HG03460 (cell line): ENCODE measurements around the gene PLA2R1.
"Not testable (repeated sequence)": the region's sequence is repeated elsewhere in the genome, so short reads cannot be mapped to it uniquely, and the experiment has no call there.

ENCODE experiments used
- ATAC-seq: cut with Tn5 transposase; IDR thresholded peaks from one replicate; pipeline ENCODE4 v1.9.1; 2021; ENCODE audit not compliant: unreplicated experiment

PLA2R1 gene

DNA sequence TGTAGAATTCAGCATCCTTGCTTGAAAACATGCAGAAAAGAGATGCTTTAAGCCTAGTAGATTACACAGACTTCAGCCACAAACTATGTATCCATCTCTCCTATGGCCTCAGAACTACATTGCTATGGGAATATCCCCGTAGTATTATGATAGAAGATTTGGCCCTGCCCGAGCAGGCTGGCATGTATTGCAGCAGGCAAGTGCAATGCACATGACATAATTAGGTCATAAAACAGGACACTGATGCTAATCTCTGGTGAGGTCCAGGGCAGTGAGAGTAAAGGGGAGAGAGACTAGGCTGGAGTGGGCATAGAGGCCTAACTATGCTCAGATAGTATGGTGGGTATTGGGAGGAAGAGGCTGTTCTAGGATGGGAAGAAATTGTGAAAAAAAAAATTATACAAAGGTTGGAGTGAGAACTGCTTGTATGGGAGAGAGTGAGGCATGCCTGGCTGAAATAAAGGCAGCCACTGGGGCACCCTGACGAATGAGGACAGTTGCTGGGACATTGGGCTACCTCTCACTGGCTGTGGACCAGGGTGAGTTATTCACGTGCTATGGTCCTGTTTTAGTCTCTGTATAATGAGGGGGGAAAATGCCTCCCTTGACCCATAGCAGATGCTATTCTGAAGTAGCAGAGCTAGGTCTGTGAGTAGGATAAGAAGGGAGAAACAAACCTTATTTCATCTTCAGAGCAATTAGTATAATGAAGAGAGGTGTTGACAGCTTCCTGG lies 1.6 kb upstream of the PLA2R1 start:
- ATAC-seq, result no peak

DNA sequence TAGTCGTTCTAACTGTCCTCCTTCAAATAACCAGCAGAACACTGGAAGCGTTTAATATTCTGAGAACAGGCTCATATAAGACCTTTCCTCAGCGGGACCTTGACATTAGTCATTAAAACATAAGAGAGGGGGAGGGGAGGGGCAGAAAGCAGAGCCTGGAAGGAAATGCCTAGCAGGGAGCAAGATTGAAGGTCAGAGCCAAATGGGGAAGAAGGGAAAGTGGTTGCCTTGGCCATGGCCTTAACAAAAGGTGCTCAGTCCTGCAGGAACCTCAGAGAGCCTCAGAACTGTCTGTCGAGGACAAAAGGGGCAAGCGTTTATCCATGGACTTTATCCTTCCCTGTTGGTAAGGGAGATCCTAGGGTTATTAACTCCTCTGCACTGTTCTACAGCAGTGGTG lies 856 bp upstream of the PLA2R1 start:
- ATAC-seq, result no peak

DNA sequence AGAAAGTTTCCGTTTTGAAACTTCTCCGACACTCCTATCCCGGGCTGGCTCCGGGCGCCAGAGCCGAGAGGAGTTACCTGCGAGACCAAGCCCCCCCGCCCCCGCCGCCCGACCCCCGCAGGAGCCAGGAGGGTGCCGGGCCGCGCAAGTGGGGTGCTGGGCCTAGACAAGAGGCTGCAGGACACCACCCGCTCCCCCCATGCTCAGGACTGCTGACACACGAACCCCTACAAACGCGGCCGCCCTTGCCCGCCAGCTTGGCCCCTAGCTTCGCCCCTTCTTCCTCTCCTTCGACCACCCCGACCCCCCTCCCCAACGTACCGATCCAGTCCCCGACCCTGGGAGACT lies 497 bp downstream of the PLA2R1 start:
- no peak for ATAC-seq

DNA sequence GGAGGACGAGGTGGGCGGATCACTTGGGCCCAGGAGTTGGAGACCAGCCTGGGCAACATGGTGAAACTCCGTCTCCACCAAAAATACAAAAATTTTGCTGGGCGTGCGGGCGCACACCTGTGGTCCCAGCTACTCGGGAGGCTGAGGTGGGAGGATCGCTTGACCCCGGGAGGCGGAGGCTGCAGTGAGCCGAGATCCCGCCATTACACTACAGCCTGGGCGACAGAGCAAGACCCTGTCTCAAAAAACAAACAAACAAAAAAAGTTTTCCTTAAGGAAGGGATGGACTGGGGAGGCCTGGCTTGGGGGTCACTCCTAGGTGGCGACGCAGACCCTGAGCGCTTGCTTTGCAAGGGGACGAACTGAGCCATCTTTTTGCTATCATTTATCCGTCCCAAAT lies 882 bp downstream of the PLA2R1 start:
- ATAC-seq, result no peak

DNA sequence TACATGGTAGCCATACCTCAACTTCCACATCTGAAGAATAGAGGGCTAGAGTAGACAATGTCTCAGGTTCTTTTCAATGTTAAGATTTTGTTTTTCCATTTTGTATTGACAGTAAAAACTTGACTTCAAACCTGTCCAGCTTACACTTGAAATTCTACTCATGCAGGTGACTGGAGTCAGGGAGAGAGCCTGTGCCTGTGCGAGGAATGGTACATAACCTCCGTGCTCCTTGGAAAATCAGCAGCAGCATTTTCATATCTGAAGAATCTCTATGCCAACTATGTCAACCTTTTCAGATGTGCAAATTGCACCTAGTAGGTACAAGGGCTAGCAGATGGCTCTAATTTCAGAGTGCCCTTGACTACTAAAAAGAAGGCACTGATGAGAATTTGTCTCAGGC lies 2.1 kb downstream of the PLA2R1 start:
- no peak for ATAC-seq

DNA sequence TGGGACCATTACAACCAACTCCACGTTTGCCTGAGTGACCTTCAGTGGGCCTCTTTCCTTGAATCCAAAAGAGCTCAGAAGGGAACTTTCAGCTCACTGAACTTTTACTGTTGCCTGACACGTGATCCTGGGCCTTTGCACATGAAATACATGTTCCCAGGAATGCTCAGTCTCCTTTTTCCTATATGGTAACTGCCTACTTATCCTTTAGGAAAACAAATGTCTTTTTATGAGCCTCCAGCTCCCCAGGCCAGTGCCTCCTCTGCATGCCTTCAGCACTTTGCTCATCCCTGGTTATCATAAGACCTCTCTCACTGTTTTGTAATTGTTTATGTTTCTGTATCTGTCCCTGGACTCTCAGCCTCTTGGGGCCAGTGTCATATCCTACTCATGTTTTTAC lies 5.1 kb downstream of the PLA2R1 start:
- ATAC-seq, result no peak

DNA sequence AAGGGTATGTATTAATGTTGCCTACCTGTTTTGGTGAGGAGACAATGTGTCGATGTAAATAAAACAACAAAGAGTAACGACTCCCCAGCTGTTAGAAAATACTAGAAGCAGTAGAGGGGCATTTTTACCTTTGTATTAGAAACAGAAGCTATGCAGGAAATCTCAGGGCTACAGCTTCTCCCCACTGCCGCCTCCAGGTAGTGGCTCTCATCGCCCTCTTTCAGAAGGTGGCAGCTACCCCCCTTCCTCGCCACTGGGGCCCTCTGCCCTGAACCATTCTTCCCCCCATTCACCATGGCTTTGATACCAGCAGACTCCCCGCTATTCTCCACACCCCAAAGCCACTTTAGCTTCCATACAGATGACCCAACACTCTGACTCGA lies 6.7 kb downstream of the PLA2R1 start:
- ATAC-seq, result no peak

DNA sequence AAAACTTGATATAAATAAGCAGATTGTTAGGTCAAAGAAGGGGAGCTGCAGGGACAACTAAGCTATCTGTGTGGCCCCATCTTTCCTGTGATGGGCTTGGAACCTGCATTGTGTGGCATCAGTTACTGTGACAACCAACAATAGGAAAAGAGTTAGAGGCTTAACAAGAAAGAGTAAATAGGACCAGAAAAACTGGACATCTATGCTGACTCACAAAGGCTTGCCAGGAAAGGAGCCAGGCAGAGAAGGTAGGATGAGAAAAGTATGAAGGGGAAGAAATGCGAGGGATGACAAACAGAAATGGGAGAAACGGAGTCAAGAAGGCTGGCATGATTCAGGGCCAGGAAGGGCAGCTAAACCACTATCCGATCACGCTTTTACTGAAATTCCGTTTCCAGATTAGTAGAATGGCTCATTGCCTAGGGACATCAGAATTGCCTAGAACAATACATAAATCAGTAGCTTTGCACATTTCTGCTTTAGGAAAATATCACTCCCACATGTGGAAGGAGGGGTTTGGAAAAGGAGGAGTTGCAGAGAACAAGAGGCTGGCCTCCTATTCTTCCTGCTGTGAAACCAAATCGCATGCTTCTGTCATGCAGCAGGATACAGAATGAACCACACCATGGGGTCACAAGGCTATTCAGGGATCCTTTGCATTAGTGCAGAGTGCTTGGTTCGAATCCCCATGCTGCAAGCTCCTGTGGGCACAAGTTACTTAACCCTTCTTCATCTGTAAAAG lies 7.3 kb downstream of the PLA2R1 start:
- ATAC-seq, result no peak

DNA sequence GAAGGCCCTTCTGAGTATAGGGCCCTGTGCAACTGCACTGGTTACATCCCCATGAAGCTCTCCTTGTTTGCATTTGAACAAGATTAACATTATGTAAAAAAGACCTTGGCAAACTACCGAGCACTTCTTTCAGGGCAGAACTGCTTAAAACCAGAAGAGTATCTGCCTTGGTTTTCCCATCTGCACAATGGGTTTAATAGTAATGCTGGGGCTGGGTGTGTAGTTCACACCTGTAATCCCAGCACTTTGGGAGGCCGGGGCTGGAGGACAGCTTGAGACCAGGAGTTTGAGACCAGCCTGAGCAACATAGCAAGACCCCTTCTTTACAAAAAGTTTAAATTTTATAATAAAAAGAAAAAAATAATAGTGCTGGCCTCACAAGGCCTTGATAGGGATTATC lies 8.5 kb downstream of the PLA2R1 start:
- no peak for ATAC-seq

DNA sequence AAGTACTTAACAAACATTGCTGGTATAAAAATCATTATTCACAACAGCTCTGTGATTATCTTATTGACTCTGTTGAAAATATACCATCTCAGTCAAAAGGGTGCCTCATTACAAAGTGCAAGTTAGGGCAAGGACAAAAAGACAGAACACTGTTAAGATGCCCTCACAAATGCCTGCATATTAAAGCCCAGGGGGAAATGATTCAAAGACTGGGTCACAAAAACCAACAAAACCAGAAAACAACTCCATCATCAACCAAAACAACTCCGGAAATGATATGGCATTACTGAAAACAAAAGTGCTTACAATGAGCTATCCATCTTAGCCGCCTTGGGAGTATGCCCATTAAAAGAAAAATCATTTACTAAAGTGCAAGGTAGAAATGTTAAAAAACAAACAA lies 9.9 kb downstream of the PLA2R1 start:
- no peak for ATAC-seq

DNA sequence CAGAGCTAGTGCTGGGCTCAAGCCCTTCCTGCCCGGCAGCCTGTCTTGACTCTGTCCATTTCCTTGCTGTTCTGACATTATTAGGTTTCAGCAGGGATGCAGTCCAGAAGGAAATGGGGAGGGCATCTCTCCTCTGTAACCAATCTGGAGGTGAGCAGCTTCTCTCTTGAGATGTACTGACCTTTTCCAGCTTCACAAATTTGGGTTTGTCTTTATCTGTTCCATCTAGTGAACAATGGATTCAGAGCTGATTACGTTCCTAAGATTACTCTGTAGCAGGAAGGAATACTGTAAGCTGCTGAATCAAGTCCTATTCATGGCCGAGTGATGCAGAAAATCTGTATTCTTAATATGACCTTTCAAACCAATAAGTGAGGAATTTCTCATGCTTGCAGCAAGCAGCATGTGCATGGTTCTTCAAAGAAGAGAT lies 11.0 kb downstream of the PLA2R1 start:
- ATAC-seq, result no peak

DNA sequence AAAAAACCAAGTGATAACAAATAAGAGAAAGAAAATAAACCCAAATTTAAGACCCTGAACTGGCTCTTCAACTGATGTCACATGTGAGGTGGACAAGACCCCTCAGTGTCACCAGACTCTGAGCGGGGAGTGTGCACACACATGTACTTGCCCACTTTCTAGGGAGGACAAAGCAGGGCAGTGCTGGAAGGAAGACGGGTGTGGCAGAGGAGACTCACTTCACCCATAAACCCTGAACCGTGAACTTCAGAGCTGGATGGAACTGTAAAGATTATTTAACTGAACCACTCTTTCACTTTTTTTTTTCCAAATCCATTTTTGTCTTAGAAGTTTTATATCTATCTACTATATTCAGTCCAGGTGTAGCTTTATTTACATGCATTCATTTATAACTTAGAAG lies 12.3 kb downstream of the PLA2R1 start:
- ATAC-seq, result no peak

DNA sequence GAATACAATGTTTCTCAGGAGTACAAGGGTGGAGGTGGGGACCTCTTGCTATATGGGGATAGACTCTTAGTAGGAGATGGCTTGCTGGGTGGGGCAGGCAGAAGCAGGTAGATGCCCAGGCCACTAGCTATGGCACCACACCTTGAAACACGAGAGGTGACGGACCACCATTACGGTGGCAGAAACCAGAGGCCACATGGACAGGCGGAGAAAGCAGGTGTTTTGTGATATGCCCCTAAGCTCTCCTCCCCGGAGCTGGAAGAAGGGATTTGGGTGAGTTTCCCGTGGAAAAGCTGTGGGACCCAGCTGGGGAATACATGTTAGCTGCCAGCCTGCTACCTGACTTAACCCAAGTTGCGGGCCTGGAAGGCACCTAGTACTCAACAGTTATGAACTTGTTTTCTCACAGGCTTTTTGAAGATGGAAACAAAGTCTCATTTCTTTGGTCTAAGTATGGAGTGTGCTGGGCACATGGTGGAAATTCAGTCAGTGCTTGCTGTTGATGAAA lies 16.7 kb downstream of the PLA2R1 start:
- ATAC-seq, result no peak

DNA sequence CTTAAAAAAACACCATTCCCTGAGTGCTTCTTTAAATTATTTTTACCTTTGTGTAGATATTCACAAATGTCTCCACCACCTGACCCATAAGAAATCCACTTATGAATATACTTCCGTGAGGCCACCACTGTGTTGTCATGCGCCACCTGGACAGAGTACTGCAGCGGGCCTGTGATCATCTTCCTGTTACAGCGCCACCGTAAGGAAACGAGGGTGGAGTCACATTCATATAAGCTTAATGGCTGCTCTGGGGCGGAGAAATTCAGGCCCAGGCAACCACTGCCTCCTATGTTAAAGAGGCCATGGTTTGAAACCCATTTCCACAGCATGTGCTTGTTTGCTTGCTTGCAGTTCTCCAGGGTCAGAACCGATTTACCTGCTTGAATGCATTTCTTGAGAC lies 17.7 kb downstream of the PLA2R1 start:
- no peak for ATAC-seq

DNA sequence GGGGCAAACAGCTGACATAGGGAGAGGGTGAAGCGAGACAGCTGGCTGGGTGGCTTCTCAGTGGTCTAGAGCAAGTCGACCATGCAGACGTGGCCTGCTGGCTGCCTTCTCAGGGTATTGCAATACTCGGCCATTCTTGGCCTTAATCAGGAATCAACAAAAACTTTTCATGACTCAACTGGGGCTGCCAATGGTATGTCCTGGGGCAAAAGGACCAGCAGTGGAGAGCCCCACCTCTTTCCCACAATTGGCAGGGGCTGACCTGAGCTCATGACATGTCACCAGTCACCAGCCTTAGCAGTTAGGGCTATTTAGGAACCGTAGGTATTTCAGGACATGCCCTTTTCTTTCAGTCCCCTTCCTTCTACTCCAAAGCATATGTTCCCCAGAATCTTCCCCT lies 19.1 kb downstream of the PLA2R1 start:
- no peak for ATAC-seq

DNA sequence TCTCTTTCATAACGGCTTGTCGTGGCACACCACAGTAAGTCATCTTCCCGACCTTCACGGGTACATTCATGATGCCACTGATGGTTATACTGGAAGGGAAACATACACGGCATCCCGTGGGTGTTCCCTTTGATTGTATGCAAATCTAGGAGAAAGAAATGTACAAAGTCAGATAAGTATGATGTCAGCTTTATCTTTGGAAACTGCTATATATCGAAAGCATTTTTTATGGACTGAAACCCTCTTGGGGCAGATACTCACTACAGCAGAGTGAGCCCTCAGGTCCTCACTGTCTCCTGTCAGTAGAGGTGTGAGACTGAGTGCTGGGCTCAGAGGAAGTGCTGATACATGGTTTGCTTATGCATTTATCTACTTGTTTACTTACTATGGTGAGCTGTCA lies 20.4 kb downstream of the PLA2R1 start:
- no peak for ATAC-seq

DNA sequence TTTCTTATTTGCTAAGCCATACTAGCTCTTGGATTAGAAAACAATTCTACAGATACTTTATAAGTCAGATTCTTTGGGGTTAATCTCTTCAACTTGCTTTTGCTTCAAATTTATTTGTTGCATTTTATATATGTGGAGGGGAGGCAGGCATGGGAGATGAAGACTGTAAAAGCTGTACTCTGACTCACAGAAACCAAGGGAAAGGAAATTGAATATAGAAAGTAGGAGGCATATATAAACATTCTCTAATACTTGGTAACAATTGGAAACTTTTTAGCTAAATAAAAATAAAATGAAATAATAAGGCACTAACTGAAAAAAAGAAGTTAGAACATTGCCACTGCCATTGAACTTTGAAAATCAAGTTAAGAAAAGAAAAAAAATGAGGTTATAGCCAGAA lies 21.3 kb downstream of the PLA2R1 start:
- no peak for ATAC-seq

DNA sequence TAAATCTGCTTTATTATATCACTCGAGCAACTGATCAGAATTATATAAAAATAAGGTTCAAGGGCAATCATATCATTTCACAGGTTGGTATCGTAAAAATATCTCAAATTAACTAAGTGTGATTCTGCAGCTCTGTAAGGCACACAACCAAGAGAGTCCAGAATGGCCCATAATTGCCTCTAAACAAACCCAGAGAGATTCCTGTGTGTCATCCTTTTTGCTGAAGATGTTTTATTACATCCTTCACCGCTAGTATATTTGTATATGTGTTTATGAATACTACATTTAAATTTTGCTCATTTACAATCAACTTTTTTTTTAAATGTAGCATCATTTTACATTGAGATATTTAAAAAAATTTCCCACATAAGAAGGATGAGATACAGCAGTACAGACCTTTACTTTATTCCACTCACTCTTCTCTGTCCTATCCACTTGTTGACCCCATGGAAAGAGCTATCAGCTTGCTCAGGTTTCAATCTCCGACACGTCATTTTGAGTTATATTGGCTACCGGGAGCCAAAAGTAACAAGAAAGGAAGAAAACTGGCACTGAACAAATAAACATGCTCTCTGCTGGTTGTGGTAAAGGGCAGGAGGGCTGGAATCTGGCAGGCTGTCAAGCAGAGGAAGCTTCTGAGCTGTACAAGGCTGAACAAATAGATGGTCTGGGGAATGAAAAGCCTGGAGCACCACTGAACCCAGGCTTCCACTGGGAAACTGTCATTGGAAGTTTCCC lies 23.1 kb downstream of the PLA2R1 start:
- no peak for ATAC-seq

DNA sequence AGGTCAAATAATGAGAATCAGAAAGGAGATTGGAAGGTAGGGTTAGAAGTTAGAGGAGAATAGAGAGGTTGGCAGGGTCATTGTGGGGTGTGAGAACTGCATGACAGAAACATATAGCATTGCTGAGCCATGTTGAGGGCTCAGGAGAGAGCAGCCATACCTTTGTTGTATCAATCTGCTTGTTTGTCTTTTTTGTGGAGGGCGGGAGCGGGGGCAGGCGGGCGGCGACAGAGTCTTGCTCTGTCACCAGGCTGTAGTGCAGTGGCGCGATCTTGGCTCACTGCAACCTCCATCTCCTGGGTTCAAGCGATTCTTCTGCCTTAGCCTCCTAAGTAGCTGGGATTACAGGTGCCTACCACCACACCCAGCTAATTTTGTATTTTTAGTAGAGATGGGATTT lies 23.8 kb downstream of the PLA2R1 start:
- not testable (repeated sequence) for ATAC-seq

DNA sequence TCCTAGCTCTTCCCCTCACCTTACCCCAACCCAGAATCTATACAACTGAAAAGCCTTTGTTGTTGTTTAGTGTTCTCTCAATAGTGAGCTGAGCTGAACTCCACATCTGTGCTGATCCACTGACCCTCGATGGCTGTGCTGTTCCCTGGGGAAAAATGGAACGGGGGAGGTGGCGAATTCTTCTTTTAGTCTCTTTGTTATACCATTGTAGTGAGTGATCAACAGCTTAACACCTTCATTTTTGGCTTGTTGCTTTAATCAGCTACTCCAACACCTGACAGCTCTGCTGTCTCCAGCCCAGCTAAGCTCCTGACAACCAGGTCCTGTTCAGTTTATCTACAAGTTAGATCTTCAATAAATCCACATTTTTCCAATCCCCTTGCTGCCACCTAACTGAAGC lies 25.7 kb downstream of the PLA2R1 start:
- no peak for ATAC-seq

DNA sequence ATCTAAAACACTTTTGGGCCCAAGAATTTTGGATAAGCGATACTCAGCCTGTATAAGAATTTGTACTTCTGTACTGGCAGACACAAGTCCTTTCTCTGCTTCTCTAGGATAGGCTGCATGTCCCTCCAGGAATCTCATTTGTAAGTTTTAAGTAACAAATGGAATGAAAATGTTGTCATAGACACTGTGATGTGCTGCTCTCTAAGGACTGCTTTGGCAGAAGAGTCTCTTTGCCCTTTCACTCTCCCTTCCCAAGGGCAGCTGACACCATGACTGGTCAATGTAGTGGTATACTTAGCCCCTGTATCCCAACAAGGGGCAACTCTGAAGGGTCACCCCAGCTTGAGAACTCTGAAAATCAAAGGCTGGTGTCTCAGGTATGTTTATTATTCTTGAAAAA lies 27.3 kb downstream of the PLA2R1 start:
- no peak for ATAC-seq

DNA sequence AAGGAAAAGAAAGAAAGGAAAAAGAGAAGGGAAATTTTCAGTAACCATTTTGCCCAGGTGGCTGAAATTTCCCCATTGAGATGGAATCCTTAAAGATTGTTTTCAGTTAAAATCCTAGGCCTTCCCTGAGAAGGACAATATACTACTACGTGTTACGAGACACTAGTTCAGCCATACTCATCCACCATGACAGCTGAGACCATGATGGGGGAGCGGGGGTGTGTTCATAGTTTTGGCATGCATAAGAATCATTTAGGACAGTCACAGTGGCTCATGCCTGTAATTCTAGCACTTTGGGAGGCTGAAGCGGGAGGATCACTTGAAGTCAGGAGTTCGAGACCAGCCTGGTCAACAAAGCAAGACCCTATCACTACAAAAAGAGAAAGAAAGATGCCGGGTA lies 28.0 kb downstream of the PLA2R1 start:
- no peak for ATAC-seq
